Hindlimb muscle (tissue), 1 donor: Measurements from ENCODE around the gene POLR3E. TPM values are rescaled to one million over a fixed set of nuclear protein-coding genes. Genes with fewer than 3 reads are reported as not detected.
"Not testable (repeated sequence)": the region's sequence is repeated elsewhere in the genome, so short reads cannot be mapped to it uniquely, and the experiment has no call there.

Experiments used
- DNase-seq: peaks from one replicate; pipeline ENCODE4 v3.0.0-alpha.2; 2013
- polyA plus RNA-seq: library from polyadenylated mRNA; unstranded; fragments of 120-200 nt; gene quantifications from one replicate; pipeline ENCODE4 v1.2.1, GENCODE V29; 2013; ENCODE audit not compliant: insufficient read length

POLR3E gene
- polyA plus RNA-seq, 1 donor = 42.5 TPM

GRCh38 chr16:22335668-22336246, 38.5 kb downstream of the POLR3E start:
- DNase-seq = no peak

DNA sequence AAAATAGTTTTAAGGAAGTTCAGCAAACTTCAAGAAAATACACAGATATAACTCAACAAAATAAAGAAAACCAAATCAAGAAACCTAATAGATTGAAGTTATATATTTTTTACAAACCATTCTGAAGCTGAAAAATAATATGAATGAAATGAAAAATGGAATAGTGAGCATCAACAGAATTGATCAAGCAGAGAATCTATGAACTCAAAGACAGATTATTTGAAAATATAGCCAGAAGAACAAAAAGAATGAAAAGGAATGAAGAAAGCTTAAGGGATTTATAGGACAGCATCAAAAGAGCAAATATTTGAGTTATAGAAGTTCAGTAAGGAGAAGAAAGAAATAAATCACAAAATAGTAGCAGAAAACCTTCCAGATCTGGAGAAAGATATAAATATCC, 39.4 kb downstream of the POLR3E start:
- DNase-seq = no peak

DNA sequence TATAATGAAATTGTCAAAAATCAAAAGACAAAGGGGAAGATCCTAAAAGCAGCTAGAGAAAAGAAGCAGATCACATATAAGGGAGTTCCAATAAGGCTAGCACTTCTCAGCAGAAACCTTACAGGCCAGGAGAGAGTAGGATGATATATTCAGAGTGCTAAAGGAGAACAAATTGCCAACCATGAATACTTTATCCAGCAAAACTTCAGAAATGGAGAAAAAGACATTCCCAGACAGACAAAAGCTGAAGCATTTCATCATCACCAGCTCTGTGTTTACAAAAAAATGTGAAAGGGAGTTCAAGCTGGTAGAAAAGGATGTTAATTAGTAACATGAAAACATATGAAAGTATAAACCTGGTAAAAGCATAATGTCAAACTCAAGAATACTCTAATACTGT, 39.8 kb downstream of the POLR3E start:
- DNase-seq = no peak

DNA sequence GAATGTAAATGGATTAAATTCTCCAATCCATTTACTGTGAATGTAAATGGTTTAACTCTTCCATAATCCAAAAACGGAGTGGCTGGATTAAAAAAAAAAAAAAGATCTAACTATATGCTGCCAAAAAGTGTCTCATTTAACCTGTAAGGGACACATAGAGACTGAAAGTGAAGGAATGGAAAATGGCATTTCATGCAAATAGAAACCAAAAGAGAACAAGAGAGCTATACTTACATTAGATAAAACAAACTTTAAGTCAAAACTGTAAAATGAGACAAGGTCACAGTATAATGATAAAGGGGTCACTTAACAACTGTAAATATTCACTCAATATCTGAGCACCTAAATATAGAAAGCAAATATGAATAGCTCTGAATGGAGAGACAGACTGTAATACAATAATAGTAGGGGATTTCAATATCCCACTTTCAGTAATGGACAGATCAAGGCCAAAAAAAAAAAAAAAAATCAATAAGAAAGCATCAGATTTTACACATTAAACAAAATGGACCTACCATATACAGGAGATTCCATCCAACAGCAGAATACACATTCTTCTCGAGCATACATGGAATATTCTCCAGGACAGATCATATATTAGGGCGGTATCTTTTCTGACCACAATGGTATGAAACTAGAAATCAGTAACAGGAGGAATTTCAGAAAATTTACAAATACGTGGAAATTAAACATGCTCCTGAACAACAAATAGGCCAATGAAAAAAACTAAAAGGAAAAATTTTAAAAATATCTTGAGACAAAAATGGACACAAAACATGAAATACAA, 40.8 kb downstream of the POLR3E start:
- no peak for DNase-seq

DNA sequence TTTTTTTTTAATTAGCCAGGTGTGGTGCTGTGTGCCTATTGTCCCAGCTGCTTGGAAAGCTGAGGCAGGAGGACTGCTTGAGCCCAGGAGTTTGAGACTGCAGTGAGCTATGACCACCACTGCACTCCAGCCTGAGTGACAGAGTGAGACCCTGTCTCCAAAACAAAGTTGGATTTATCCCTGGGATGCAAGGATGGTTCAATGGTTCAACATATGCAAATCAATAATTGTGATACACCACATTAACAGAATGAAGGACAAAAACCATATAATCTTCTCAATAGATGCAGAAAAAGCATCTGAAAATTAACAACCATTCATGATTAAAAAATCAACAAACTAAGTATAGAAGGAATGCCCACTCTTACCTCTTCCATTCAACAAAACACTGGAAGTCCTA, 43.7 kb downstream of the POLR3E start:
- DNase-seq = no peak

DNA sequence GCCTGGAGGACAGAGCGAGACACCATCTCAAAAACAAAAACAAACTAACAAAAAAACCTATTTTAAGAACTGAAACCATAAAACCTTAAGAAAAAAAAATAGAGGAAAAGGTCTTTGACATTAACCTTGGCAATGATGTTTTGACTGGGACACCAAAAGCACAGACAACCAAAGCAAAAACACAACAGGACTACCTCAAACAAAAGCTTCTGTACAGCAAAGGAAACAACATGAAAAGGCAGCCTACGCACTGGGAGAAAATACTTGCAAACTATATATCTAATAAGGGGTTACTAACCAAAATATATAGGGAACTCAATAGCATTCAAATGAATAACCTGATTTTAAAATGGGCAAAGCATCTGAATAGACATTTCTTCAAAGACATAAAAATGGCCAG, 44.9 kb downstream of the POLR3E start:
- no peak for DNase-seq

DNA sequence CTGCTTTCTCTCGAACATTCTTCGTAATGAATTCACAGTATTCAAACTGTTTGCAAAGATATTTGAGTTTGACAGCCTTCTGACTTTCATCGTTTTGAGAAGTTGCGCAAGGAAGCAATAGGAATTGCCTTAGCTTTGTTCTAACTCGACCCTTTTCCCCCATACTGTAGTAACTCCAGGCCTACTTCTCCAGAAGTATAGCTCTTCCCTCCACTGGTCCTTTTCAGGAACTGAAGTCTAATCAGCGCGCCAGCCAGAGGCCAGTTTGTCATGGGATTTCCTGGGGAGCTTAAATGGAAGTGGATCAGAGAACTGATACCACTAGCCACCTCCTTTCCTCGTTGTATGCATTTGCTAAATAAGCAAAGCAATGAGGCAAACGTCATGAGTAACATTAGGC, 49.3 kb downstream of the POLR3E start:
- no peak for DNase-seq

DNA sequence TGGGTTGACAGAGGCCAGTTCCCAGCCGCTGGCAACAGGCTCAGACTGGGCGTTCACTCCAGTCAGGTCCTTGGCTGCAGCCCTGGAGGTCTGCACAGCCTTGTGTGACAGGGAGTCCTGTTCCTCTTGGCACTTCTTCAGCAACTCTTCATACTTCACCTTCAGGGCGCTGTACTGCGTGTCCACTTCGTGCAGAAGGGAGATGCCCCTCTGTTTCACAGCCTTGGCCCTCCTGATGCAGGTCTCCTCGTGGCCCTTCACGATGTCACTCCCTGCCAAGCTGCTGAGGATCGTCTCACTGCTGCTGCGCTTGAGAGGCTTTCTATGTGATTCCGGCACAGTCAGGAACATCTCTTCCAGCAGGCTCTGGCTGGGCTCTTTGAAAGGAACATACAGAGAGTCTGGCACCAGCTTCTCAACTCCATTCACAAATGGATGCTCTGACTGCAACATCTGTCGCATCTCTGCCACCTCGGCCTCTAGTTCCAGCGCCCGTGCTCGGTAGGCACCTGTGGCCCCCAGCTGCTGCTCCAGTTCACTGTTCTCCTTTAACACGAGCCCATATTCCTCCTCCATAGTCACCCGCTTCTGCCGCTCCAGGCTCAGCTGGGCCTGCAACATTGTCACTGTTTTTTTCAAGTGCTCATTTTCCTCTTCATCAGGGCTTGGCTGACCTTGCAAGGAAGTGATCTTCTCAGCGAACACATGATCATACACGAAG, 50.1 kb downstream of the POLR3E start:
- no peak for DNase-seq

GRCh38 chr16:22348291-22348690, 51.1 kb downstream of the POLR3E start:
- no peak for DNase-seq

DNA sequence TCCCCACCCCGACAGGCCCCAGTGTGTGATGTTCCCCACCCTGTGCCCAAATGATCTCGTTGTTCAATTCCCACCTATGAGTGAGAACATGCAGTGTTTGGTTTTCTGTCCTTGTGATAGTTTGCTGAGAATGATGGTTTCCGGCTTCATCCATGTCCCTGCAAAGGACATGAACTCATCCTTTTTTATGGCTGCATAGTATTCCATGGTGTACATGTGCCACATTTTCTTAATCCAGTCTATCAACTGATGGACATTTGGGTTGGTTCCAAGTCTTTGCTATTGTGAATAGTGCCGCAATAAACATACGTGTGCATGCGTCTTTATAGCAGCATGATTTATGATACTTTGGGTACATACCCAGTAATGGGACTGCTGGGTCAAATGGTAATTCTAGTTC, 53.8 kb downstream of the POLR3E start:
- not testable (repeated sequence) for DNase-seq

- no peak for DNase-seq
Measured at GRCh38 chr16:22352140-22352539, 54.9 kb downstream of the POLR3E start.

GRCh38 chr16:22352723-22353122, 55.5 kb downstream of the POLR3E start:
- no peak for DNase-seq

- DNase-seq = no peak
Measured at GRCh38 chr16:22353191-22353919, 56.1 kb downstream of the POLR3E start.

DNA sequence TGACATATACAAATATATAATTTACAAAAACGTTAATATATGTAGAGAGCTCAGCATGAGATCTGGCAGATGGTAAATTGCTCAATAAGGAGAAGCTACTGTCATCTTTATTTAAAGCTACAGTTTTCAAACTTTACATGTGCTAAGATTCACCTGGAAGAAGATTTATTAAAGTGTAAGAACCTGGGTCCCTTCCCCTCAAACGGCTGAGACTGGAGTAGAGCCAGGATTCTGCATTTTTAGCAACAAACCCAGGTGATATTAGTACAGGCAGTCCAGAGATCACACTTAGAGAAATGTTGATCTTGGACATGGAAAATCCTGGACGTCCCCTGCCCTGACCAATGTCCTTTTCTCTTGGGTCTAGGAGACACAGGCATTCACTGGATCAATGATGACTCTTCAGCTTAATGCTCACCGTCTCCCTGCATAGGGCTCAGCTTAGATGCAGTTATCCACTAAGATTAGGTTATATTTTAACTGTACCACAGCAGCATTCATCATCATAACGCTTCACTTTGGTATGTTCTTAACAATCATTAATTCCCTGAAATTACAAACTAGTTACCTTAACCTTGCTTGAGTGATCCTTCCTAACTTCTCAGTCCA, 56.8 kb downstream of the POLR3E start:
- DNase-seq = no peak

GRCh38 chr16:22355487-22355908, 58.3 kb downstream of the POLR3E start:
- DNase-seq = no peak

DNA sequence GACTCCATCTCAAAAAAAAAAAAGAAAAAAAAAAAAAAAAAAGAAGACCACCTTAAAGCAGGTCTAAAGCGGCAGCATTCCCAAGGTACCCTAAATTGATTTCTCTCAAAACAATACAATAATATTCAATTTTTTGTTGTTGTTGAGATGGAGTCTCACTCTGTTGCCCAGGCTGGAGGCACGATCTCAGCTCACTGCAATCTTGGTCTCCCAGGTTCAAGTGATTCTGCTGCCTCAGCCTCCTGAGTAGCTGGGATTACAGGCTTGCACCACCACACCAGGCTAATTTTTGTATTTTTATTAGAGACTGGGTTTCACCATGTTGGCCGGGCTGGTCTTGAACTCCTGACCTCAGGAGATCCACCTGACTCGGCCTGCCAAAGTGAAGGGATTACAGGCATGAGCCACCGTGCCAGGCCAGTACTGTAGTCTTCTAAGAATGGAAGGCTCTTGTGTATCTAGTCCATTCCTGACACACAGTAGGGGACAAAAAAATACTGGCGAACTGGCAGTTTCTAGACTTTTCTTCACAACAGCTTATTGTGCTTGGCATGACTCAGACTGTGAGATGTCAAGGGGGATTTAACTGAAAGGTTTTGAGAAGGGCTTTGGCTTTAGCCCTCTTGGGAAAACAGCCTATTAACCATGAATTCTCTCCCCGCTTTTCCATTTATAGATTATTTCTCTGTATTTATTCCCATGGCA, 59.9 kb downstream of the POLR3E start:
- no peak for DNase-seq

- no peak for DNase-seq
Measured at GRCh38 chr16:22357635-22357971, 60.4 kb downstream of the POLR3E start.

GRCh38 chr16:22358000-22358399, 60.8 kb downstream of the POLR3E start:
- DNase-seq = no peak

- DNase-seq = no peak
Measured at GRCh38 chr16:22359679-22360078, 62.5 kb downstream of the POLR3E start.

DNA sequence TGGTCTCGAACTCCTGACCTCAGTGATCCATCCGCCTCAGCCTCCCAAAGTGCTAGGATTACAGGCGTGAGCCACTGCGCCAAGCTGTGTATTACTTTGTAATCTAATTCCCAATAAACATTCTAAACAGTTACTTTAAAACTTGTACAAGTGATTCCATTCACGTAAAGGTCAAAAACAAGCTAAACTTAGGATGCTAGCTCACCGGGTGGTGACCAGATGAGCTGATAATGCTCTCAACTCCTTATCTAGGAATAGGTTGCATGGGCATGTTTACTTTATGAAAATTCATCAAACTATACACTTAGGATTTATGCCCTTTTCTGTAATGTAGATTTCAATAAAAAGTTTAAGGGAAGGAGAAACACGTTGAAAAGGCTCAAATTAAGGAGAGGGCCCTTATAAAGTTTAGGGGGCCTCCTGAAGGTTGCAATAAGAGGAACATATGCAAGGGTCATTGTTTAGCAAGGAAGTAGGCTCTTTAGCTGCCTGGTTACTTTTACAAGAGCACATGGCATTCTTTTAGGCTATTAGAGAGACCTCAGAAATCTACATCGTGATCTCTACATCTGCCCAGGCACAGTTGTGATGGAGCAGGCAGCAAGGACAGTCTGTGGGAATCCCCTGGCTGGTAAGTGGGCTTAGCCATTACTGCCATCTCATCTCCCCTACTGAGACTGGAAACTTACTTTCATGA, 63.9 kb downstream of the POLR3E start:
- DNase-seq = no peak

DNA sequence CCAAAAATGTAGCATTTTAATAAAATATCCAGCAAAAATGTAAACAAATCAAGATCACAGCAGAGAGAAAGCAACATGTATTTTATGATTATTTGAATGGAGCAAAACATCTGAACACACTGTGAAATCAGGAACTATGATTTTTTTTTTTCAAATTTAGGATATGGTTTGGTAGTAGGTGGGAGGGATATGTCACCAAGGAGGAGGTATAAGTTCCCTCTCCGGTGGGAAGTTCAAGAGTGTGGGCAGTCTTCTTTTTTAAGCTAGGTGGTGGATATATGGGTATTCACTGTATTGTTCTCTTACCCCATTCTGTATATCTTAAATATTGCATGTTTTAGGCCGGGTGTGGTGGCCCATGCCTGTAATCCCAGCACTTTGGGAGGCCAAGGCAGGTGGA, 67.0 kb downstream of the POLR3E start:
- DNase-seq = no peak

DNA sequence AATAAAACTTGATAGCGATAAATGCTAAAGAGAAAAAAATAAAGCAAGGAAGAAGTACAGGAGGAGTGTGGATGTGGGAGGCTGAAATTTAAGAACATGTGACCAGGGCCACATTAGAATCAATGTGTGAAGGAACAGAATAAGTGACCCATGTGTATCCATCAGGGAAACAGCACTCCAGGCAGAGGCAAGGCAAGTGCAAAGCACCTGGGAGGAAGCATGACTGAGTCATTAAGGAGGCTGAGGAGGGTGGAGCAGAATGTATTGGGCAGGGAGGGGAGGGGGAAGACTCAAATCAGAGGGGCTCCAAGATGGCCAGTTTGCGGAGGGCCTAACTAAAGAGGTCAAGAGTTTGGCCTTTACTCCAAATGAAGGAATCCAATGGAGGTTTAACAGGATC, 69.2 kb downstream of the POLR3E start:
- no peak for DNase-seq
